Stimulated activated CD4-positive, alpha-beta T cell treated with anti-CD3 and anti-CD28 coated beads, Interleukin-4, amount 100 ng/mL, for 1 hour (primary cell): ENCODE measurements around the gene ZFP64.
"Not testable (repeated sequence)": the region's sequence is repeated elsewhere in the genome, so short reads cannot be mapped to it uniquely, and the experiment has no call there.

Source experiments
- DNase-seq: peaks from one replicate; pipeline ENCODE4 v3.0.0-alpha.2; 2020

The ZFP64 gene

GRCh38 chr20:52153896-52154295 lies 37.7 kb downstream of the ZFP64 start:
- no peak for DNase-seq

- no peak for DNase-seq
Measured at GRCh38 chr20:52152921-52153320, 38.7 kb downstream of the ZFP64 start.

GRCh38 chr20:52152416-52152815 lies 39.2 kb downstream of the ZFP64 start:
- DNase-seq, result no peak

- no peak for DNase-seq
Measured at GRCh38 chr20:52150440-52151258, 40.9 kb downstream of the ZFP64 start.

- no peak for DNase-seq
Measured at GRCh38 chr20:52145587-52145986, 46.0 kb downstream of the ZFP64 start.

- no peak for DNase-seq
Measured at GRCh38 chr20:52143277-52143676, 48.3 kb downstream of the ZFP64 start.

- DNase-seq, result no peak
Measured at GRCh38 chr20:52142757-52143156, 48.8 kb downstream of the ZFP64 start.

- no peak for DNase-seq
Measured at GRCh38 chr20:52139986-52140385, 51.6 kb downstream of the ZFP64 start.

GRCh38 chr20:52137850-52138249 lies 53.7 kb downstream of the ZFP64 start:
- DNase-seq, result no peak

- DNase-seq, result not testable (repeated sequence)
Measured at GRCh38 chr20:52133714-52134113, 57.9 kb downstream of the ZFP64 start.

- no peak for DNase-seq
Measured at GRCh38 chr20:52132337-52132736, 59.2 kb downstream of the ZFP64 start.

GRCh38 chr20:52131048-52131643 lies 60.4 kb downstream of the ZFP64 start:
- DNase-seq, result no peak

- no peak for DNase-seq
Measured at GRCh38 chr20:52130406-52130805, 61.2 kb downstream of the ZFP64 start.

- no peak for DNase-seq
Measured at GRCh38 chr20:52129611-52130010, 62.0 kb downstream of the ZFP64 start.

- no peak for DNase-seq
Measured at GRCh38 chr20:52127309-52127708, 64.3 kb downstream of the ZFP64 start.

GRCh38 chr20:52124821-52125220 lies 66.8 kb downstream of the ZFP64 start:
- no peak for DNase-seq

GRCh38 chr20:52118696-52119095 lies 72.9 kb downstream of the ZFP64 start:
- DNase-seq, result no peak

- DNase-seq, result no peak
Measured at GRCh38 chr20:52118016-52118623, 73.5 kb downstream of the ZFP64 start.

GRCh38 chr20:52110456-52110855 lies 81.1 kb downstream of the ZFP64 start:
- no peak for DNase-seq

- DNase-seq, result no peak
Measured at GRCh38 chr20:52105442-52106422, 85.8 kb downstream of the ZFP64 start.

GRCh38 chr20:52104546-52105441 lies 86.8 kb downstream of the ZFP64 start:
- DNase-seq, result no peak
